Lung (tissue), 12 donors: ENCODE results near the gene MBP. TPM values are rescaled to one million over a fixed set of nuclear protein-coding genes. Genes with fewer than 3 reads are reported as not detected.

Source experiments
- ATAC-seq: fragments of 200-7000 bp; cut with Tn5 transposase; one replicate; pipeline ENCODE4 v1.9.1; 2020; ENCODE audit warnings: moderate number of reproducible peaks; ENCODE audit not compliant: insufficient read depth, low FRiP score
- DNase-seq, 3 donors: peaks; one replicate each; pipeline ENCODE4 v3.0.0-alpha.2; 2013 to 2017
- H3K27ac ChIP-seq, 2 donors: one replicate each; pipeline ENCODE4 v1.5.1; 2013; ENCODE audit warnings: mild to moderate bottlenecking in 2 of 2, moderate library complexity in 2 of 2, control low read depth in 1 of 2, inconsistent platforms in 1 of 2, low read depth in 1 of 2, low read length in 1 of 2
- H3K27me3 ChIP-seq, 3 donors: one replicate each; pipeline ENCODE4 v1.5.1; 2013; ENCODE audit warnings: low read length in 2 of 3; ENCODE audit not compliant: control insufficient read depth in 3 of 3, insufficient read depth in 3 of 3
- H3K36me3 ChIP-seq, 4 donors: one replicate each; pipeline ENCODE4 v1.5.1; 2013; ENCODE audit warnings: low read length in 4 of 4, mild to moderate bottlenecking in 1 of 4, moderate library complexity in 1 of 4; ENCODE audit not compliant: control insufficient read depth in 4 of 4, insufficient read depth in 4 of 4
- H3K4me1 ChIP-seq, 5 donors: one replicate each; pipeline ENCODE4 v1.5.1; 2013; ENCODE audit warnings: low read length in 5 of 5, mild to moderate bottlenecking in 2 of 5, moderate library complexity in 1 of 5; ENCODE audit not compliant: control insufficient read depth in 5 of 5, insufficient read depth in 5 of 5
- H3K4me3 ChIP-seq: one replicate; pipeline ENCODE4 v1.5.1; 2013; ENCODE audit warnings: mild to moderate bottlenecking, control low read depth, moderate library complexity
- H3K9ac ChIP-seq, 2 donors: one replicate each; pipeline ENCODE4 v1.5.1; 2013; ENCODE audit warnings: low read length in 2 of 2, control low read depth in 1 of 2; ENCODE audit not compliant: insufficient read depth in 1 of 2
- H3K9me3 ChIP-seq, 4 donors: one replicate each; pipeline ENCODE4 v1.5.1; 2013; ENCODE audit warnings: low read length in 3 of 4, mild to moderate bottlenecking in 1 of 4, moderate library complexity in 1 of 4; ENCODE audit not compliant: control insufficient read depth in 4 of 4, insufficient read depth in 3 of 4
- CTCF ChIP-seq: IDR thresholded peaks from 2 replicates; pipeline ENCODE4 v1.5.1; 2012; ENCODE audit warnings: mild to moderate bottlenecking; ENCODE audit errors: control extremely low read depth, extremely low read depth
- WGBS, 2 donors: extraction: QIAGEN DNeasy Blood & Tissue Kit; methylation state at CpG; one replicate each; pipeline ENCODE4 v1.1.7; 2013; 5-methylcytosine and 5-hydroxymethylcytosine counted together
- polyA plus RNA-seq, 2 donors: library from polyadenylated mRNA; stranded (reverse); fragments of 200-250 nt; gene quantifications; one replicate each; pipeline ENCODE4 v1.2.1, GENCODE V29; 2013
- total RNA-seq, 2 donors: library from RNA; depleted of rRNA in 1 of 2; stranded (reverse); fragments of >200 nt in 1 of 2; gene quantifications; one replicate each; pipeline ENCODE4 v1.2.1, GENCODE V29; 2014 to 2021
- donor health status: control.
- donor health status: control.
- donor health status: Bipolar disorder and iron deficiency.
- donor health status: healthy.
- donor health status: DM: yes; HTN: yes; CAD: no.

The MBP gene
- total and polyA plus RNA-seq, 4 donors = 15.6 to 64.1 (median 30.9) TPM

- no peak for TF ChIP-seq CTCF
- H3K9ac ChIP-seq = no peak overlapping the region
Measured at GRCh38 chr18:76986406-76986805, 146.2 kb downstream of the MBP start.

DNA sequence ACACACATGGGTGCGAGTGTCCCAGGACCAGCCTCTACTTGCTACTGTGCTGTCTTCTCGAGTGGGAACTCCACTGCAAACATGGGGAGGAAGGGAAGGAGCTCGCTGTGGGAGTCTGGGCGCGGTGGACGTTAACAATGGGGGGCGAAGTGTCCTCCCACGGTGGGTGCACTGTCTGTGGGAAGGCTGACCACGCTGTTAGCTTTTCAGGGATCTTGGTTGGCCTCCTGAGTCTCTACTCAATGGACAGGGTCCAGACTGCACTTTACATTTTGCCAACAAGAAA is 146.7 kb downstream of the MBP start:
- 94 to 97% methylated on average over 9 of the region's 9 CpGs for WGBS, 2 donors
- H3K9me3 ChIP-seq = no peaks in the 10 kb centered on the region
- no peaks in the 10 kb centered on the region for H3K36me3 ChIP-seq
- no peak for TF ChIP-seq CTCF
- ATAC-seq = no peak
- H3K4me3 ChIP-seq = no peak overlapping the region
- no peaks in the 10 kb centered on the region for H3K27me3 ChIP-seq
- peaks cover 0 to 9% (median 4%) of the 10 kb centered on the region in 5 donors for H3K4me1 ChIP-seq
- H3K27ac ChIP-seq = no peak overlapping the region
- no peak overlapping the region for H3K9ac ChIP-seq
- no peak for DNase-seq

More at GRCh38 chr18:76986406-76986805, 146.2 kb downstream of the MBP start:
- Histone ChIP-seq H3K4me1 (peaks cover 0 to 8% (median 4%) of the 10 kb centered on the region in 5 donors), H3K27me3 (no peaks in the 10 kb centered on the region), H3K4me3 (no peak overlapping the region), H3K36me3 (no peaks in the 10 kb centered on the region), H3K27ac (no peak overlapping the region), H3K9me3 (no peaks in the 10 kb centered on the region)
- DNase-seq = no peak
- 77 to 84% methylated on average over 7 of the region's 7 CpGs for WGBS, 2 donors
- no peak for ATAC-seq

- Histone ChIP-seq H3K9ac (no peak overlapping the region), H3K27me3 (no peaks in the 10 kb centered on the region), H3K27ac (no peak overlapping the region), H3K4me3 (no peak overlapping the region), H3K36me3 (no peaks in the 10 kb centered on the region), H3K4me1 (peaks cover 0 to 9% (median 4%) of the 10 kb centered on the region in 5 donors), H3K9me3 (no peaks in the 10 kb centered on the region)
- WGBS, 2 donors = 92 to 95% methylated on average over 27 of the region's 27 CpGs
- DNase-seq (no peak), ATAC-seq (no peak)
- no peak for TF ChIP-seq CTCF
Measured at GRCh38 chr18:76985156-76985950, 147.2 kb downstream of the MBP start.
